HCT116 (cell line): ENCODE results near the gene KCNB1.

ENCODE experiments used
- CEBPB ChIP-seq: IDR thresholded peaks from 2 replicates; pipeline ENCODE4 v1.6.1; 2012; ENCODE audit warnings: low read depth
- CTCF ChIP-seq, 3 experiments: fragments of 200-600 bp in 1 of 3; sonication (generic) in 1 of 3; IDR thresholded peaks in 2 of 3; conservative IDR thresholded peaks in 1 of 3; 2 replicates each; pipeline ENCODE4 v1.5.1; 2012 to 2017; ENCODE audit warnings: low read depth in 2 of 3, low read length in 2 of 3, antibody characterized with exemption in 1 of 3, borderline replicate concordance in 1 of 3, control low read depth in 1 of 3, mild to moderate bottlenecking in 1 of 3, mixed read lengths in 1 of 3, mixed run types in 1 of 3, moderate library complexity in 1 of 3; ENCODE audit not compliant: insufficient read depth in 1 of 3
- EZH2 ChIP-seq: fragments of 200-600 bp; sonication (generic); IDR thresholded peaks from 2 replicates; pipeline ENCODE4 v1.6.1; 2017; ENCODE audit warnings: antibody characterized with exemption, mixed run types
- EZH2phosphoT487 ChIP-seq: fragments of 200-600 bp; IDR thresholded peaks from 2 replicates; pipeline ENCODE4 v1.6.1; 2018; ENCODE audit warnings: antibody characterized with exemption, borderline replicate concordance
- POLR2A ChIP-seq: IDR thresholded peaks from 2 replicates; pipeline ENCODE4 v1.7.0; 2011; ENCODE audit warnings: borderline replicate concordance; ENCODE audit not compliant: insufficient read depth, insufficient read length; ENCODE audit errors: extremely low read depth
- POLR2AphosphoS5 ChIP-seq: IDR thresholded peaks from 2 replicates; pipeline ENCODE4 v1.6.1; 2011; ENCODE audit warnings: mild to moderate bottlenecking, low read depth, low read length, moderate library complexity
- REST ChIP-seq: IDR thresholded peaks from 2 replicates; pipeline ENCODE4 v1.6.1; 2012; ENCODE audit warnings: low read depth

GRCh38 chr20:49318430-49319207 is 163.8 kb downstream of the KCNB1 start:
- TF ChIP-seq POLR2AphosphoS5 (no peak), REST (no peak), EZH2 (no peak), EZH2phosphoT487 (no peak), CTCF (IDR thresholded peaks at IDR 0.05 in 2 of 3, conservative IDR thresholded peaks at IDR 0.05 in 1 of 3; ENCODE audit: borderline replicate concordance in 1 of 3, insufficient read depth in 1 of 3, low read depth in 2 of 3, low read length in 2 of 3) (no peak), POLR2A (no peak), CEBPB (no peak)
